Stimulated activated naive CD4-positive, alpha-beta T cell (primary cell): ENCODE measurements around the gene FBXO46.
"Not testable (repeated sequence)": the region's sequence is repeated elsewhere in the genome, so short reads cannot be mapped to it uniquely, and the experiment has no call there.

Source experiments
- DNase-seq, 6 experiments: peaks; one replicate each; lab custom pipeline; 2025; lab: John Stamatoyannopoulos, UW

FBXO46 gene

DNA sequence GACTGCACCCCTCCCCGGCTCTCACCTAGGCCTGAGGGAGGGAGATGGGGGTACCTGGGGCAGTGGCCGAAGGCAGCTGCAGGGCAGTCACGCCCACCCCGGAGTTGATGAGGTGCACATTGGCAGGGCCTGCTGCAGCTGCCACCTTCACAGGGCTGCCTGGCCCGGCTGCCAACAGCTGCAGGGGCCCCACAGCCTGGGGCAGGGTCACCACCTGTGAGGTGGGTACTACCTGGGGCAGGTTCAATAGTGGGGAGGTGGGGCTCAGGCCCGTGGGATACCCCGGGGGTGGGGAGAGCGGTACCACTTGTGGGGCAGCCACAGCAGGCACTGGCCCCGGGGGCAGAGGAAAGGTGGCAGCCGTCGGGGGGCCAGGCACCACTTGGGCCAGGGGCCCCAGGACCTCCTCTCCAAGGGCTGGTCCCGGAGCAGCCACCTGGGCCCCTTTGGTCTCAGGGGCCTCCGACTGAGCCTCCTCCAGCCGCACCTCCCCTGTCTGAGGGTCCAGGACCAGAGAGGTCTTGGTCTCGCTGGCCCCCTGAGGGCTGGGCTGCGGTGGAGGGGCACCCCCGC is 35.7 kb upstream of the FBXO46 start:
- DNase-seq = no peak

DNA sequence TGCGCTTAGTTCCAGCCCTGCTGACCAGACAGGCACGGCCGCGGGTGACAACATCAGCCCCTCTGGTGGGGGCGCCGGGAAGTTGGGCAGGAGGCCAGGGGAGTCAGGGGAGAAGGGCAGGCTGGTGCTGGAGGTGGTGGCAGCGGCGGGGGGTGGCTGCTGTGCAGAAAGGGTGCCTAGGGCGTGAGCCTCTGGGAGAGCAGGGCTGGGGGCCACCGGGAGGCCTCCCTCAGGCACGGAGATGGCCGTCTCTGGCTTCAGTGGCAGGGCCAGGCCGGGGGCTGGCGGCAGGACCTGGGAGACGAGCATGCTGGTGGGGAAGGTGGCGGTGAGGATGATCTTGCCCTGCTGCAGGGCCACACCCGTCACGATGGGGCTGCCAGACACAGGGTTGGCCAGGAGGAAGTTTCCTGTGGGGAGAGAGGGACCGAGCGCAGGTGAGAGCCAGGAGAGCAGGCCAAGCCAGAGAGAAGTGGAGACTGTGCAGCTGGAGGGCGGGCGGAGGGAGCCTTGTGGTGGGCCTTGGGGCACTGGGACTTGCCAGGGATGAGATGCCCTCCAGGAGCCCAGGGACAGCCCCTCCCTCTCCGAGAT is 35.1 kb upstream of the FBXO46 start:
- no peak for DNase-seq

GRCh38 chr19:45764945-45765701 is 34.4 kb upstream of the FBXO46 start:
- no peak for DNase-seq

- DNase-seq = no peak
Measured at GRCh38 chr19:45764475-45764874, 33.8 kb upstream of the FBXO46 start.

- DNase-seq = no peak
Measured at GRCh38 chr19:45763691-45764294, 33.1 kb upstream of the FBXO46 start.

DNA sequence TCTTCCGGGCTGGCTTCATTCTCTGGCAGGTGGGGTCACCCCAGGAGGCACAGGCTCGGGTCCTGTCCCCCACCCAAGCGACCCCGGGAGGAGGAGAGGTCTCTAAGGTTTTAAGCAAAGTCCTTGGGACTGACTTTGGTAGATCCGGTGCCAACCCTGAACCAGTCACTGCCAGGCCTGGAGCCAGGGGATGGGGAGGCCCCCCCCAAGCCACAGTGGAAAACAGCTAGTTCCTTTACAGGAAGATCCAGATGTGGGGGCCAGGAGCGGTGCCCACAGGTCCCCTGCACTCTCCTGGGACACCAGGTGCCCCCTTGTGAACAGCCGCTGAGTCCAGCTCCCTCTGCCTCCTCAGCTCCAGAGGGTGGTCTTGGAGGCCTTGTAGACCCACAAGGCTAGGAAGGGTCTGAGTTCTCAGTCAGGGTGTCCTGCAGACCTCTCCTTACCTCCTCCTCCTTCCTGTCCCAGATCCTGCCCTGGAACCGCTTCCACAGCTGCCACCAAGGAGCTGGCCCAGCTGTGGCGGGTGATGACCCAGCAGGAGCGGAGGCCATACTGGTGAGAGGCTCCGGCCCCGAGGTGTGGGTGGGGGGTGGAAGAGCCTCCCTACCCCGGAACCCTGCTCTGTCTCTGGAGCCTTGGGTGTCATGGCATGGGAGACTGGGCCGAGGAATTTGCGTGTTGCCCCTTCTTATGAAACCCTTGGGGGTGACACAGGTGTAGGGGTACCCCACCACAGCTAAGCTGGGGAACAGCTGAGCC is 32.4 kb upstream of the FBXO46 start:
- DNase-seq = no peak

DNA sequence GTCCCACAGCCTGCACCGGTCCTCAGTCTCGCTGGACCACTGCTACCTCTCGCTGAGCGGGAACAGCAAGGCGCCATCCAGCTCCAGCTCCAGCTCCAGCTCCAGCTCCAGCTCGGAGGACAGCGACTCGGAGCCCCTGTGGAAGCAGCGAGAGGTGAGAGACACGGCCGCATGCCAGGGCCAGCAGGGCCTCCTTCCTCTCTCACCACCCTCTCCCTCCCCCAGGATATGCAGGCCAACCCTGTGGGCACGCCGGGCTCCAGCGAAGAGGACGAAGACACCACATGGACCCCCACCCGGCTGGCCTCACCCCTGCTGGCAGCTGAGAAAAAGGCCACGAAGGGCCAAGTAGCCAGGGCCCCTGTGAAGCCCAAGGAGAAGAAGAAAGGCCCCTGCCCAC is 31.0 kb upstream of the FBXO46 start:
- DNase-seq = no peak

GRCh38 chr19:45758921-45759320 is 28.2 kb upstream of the FBXO46 start:
- DNase-seq = no peak

DNA sequence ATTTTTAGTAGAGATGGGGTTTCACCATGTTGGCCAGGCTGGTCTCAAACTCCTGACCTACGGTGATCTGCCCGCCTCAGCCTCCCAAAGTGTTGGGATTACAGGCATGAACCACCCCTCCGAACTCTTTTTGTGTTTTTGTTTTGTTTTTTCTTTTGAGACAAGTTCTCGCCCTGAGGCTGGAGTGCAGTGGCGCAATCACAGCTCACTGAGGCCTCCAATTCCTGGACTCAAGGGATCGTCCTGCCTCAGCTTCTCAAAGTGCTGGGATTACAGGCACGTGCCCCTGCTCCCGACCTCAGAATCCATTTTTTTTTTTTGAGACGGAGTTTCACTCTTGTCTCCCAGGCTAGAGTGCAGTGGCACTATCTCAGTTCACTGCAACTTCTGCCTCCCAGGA is 27.0 kb upstream of the FBXO46 start:
- no peak for DNase-seq

DNA sequence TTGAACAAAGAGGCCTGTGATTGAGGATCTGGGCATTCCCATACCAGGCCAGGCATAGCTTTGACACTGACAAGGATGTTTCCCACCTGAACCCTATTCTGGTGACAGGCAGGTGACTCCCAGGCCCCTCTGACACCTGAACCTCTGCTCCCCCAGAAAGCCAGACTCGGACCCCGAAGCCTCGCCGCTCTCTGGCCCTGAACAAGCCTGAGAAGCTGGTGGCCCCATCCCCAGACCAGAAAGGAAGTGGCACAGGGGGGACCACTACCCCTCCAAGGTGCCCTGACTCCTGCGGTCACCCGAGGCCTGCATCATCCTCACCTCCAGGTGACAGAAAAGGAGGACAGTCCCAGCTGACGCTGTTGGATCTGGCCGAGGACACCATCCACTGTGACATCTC is 23.6 kb upstream of the FBXO46 start:
- no peak for DNase-seq

- no peak for DNase-seq
Measured at GRCh38 chr19:45753548-45753947, 22.9 kb upstream of the FBXO46 start.

DNA sequence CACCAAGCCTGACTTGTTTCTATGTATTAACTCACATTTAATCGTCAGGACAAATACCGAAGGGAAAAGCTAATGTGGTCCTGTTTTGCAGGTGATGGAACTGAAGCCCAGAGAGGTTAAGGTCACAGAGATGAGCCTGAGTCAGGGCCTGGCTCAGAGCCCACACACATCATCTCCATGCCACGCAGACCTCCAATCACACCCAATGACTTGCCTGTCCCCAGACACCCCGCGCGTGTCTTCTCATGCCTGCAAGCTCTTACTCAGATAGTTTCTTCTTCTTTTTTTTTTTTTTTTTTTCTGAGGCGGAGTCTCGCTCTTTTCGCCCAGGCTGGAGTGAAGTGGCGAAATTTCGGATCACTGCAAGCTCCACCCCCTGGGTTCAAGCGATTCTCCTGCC is 21.9 kb upstream of the FBXO46 start:
- no peak for DNase-seq

GRCh38 chr19:45751483-45751882 is 20.8 kb upstream of the FBXO46 start:
- DNase-seq = not testable (repeated sequence)

DNA sequence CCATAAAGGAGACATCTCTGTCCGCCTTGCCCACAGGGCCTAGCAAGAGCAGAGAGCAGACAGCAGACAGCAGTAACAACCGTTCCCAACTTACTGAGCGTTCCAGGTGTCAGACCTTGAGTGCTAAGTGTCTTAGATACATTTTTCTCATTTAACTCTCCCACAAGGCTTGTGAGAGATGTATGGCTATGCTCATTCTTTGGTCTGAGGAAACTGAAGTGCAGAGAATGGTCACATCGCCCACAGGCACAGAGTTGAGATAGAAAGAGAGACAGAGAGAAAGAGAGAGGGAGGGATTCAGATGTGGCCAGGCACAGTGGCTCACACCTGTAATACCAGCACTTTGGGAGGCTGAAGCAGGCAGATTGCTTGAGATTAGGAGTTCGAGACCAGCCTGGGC is 16.8 kb upstream of the FBXO46 start:
- DNase-seq = no peak

DNA sequence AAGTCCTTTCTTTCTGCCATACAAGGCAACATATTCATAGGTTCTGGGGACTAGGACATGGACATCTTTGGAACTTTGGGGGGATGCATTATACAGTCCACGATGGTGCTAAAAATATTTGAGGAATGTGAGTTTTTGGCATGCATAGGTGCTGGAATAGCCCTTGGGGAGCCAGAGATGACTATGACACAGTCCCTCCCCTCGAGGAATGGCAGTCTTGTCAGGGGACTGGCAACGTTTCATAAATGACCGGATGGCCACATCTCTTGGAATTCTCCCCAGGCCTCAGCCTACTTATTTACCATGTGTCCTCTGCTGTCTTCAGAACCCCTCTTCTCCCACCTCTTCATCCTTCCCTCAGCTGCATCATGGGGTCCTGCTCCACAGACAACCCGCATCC is 16.2 kb upstream of the FBXO46 start:
- no peak for DNase-seq

DNA sequence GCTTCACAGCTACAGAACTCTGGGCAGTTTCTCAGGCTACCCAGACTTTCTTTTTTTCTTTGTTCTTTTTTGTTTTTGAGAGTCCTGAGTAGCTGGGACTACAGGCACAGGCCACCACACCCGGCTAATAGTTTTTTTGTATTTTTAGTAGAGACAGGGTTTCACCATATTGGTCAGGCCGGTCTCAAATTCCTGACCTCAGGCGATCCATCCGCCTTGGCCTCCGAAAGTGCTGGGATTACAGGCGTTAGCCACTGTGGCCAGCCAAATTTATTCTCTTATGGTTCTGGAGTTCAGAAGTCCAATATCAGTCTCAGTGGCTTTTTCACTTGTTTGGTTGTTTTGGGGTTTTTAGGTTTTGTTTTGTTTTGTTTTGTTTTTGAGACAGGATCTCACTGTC is 14.9 kb upstream of the FBXO46 start:
- DNase-seq = no peak

DNA sequence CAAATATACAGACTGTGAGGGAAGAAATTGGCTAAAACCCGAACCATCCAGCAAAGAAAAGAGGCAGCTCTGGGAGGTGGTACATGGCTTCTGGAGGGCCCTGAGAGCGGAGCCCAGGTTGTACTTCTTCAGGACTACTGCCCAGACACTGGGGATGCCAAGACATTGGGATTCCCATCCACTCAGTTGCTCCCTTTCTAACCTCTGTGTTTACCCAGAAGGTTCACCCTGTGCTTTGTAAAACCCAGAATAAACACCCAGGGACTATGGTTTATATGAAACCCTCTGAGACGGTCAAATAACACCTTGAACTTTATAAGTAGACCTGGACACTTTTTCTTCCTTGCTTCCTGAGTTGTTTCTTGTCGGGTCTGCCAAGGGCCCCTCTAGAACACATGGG is 12.3 kb upstream of the FBXO46 start:
- no peak for DNase-seq

- DNase-seq = no peak
Measured at GRCh38 chr19:45739498-45740439, 9.1 kb upstream of the FBXO46 start.

DNA sequence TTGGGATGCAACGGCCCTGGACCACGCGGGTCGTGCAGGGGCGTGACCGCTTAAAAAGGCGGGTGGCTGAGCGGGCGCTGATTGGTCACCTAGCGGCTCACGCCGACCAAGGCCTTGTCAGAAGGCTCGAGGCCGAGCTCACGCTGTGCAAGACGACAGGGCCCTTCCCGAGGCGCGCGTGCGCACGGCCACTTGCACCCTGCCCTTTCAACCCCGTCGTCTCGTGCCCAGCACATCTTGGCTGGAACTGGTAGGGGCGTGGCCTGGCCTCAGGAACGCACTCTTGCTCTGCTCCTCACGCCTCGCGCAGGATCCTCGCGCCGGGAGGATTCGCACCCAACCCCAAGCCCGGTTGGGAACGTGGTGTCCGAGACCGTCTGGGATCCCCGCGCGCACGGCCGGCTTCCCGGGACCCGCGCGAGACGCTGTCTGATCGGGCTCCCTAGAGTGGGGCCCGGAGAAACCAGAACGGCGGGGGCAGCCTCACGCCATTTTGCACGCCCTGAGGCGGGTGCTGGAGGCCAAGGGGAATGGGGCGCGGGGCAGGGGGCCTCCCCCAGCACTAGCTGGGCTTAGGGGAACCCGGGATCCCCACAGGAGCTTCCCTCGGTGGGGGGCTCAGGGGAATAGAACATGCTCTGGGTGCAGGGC is 2.6 kb upstream of the FBXO46 start, which contains the start of gene MEIOSIN:
Gene MEIOSIN, plus strand, starts transcription at position 280 of the 651 bp plus-strand sequence. CDS start 1,938 bp downstream, outside the sequence.
- DNase-seq = no peak

DNA sequence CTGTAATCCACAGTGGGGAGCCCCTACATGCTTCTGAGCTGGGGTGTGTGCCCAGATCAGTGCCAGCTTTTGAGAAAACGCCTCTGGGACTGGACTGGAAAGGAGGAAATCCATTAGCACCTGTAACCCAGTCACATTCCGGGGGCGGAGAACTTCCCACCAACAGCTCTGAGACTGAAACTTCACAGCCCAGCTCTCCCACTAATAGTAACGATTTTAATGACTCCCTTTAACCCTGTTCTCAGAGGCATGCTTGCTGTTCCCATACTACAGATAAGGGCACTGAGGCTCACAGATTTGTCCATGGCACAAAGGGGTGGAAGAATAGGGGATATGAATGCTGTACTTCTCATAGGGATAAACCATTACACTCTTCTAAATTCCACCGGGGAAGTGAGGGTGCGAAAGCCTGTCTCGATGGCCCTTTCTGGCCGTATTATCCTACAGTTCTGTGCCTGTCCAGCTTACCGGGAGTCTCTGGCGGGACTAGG is 851 bp downstream of the FBXO46 start:
- DNase-seq = no peak
